A549 (cell line): ENCODE measurements around the gene ZBED5. TPM values are rescaled to one million over a fixed set of nuclear protein-coding genes. Genes with fewer than 3 reads are reported as not detected.

Experiments
- ATAC-seq, 2 experiments: fragments of 200-7000 bp in 1 of 2; fragments of >200 bp in 1 of 2; cut with Nextera tagmentation in 1 of 2; cut with Tn5 transposase in 1 of 2; 3 replicates each; pipeline versions ENCODE4 v1.8.0 to v1.9.1; 2018 to 2020; ENCODE audit warnings: mild to moderate bottlenecking in 1 of 2, moderate library complexity in 1 of 2
- CTCF ChIA-PET: fragments of 300-600 bp; sonication (Branson Sonifier 250); formaldehyde crosslinking; extraction: SDS; loops from one replicate; lab custom pipeline; 2021; ENCODE audit warnings: antibody characterized with exemption, inconsistent platforms; lab: Yijun Ruan, JAX
- POLR2A ChIA-PET: fragments of 350-600 bp; formaldehyde crosslinking; extraction: SDS; loops from one replicate; lab custom pipeline; 2021; ENCODE audit warnings: antibody characterized with exemption, inconsistent platforms; lab: Yijun Ruan, JAX
- DNase-seq, 2 experiments: peaks; one replicate each; pipeline versions ENCODE4 v3.0.0 to v3.0.0-alpha.2; 2011 to 2016; ENCODE audit warnings: low read depth in 1 of 2, low spot score in 1 of 2
- FAIRE-seq: peaks from 2 replicates; lab custom pipeline; 2011; peaks lifted over from hg19 to GRCh38; lab: Jason Lieb, UNC
- H3K27ac ChIP-seq, 2 experiments: fragments of >200 bp; sonication (Bioruptor Twin); formaldehyde crosslinking; 3 replicates each; pipeline ENCODE4 v1.5.1; 2016 to 2017
- H3K4me1 ChIP-seq: fragments of >200 bp; sonication (Bioruptor Twin); formaldehyde crosslinking; 3 replicates; pipeline ENCODE4 v1.6.1; 2016
- H3K4me2 ChIP-seq: fragments of >200 bp; sonication (Bioruptor Twin); formaldehyde crosslinking; 3 replicates; pipeline ENCODE4 v1.6.1; 2016
- H3K4me3 ChIP-seq: fragments of >200 bp; sonication (Bioruptor Twin); formaldehyde crosslinking; 3 replicates; pipeline ENCODE4 v1.5.1; 2016
- H3K9me3 ChIP-seq: fragments of >200 bp; sonication (Bioruptor Twin); formaldehyde crosslinking; 3 replicates; pipeline ENCODE4 v1.6.1; 2016
- BHLHE40 ChIP-seq: IDR thresholded peaks from 2 replicates; pipeline ENCODE4 v1.6.1; 2012; ENCODE audit warnings: low read depth, low read length, inconsistent platforms
- CBX2 ChIP-seq: fragments of 200-600 bp; sonication (generic); IDR thresholded peaks from 2 replicates; pipeline ENCODE4 v1.6.1; 2016; ENCODE audit warnings: low read depth, mild to moderate bottlenecking, borderline replicate concordance
- CEBPB ChIP-seq, 2 experiments: fragments of >200 bp in 1 of 2; sonication (Bioruptor Twin) in 1 of 2; formaldehyde crosslinking in 1 of 2; IDR thresholded peaks; 2 replicates each; pipeline ENCODE4 v1.6.1; 2012 to 2016
- CHD2 ChIP-seq: fragments of 150-350 bp; IDR thresholded peaks from 2 replicates; pipeline ENCODE4 v1.6.1; 2014; ENCODE audit warnings: low read length; ENCODE audit not compliant: partially characterized antibody
- CTCF ChIP-seq: fragments of >200 bp; sonication (Bioruptor Twin); formaldehyde crosslinking; IDR thresholded peaks from 3 replicates; pipeline ENCODE4 v1.5.1; 2016
- EHMT2 ChIP-seq: fragments of 200-600 bp; sonication (generic); IDR thresholded peaks from 2 replicates; pipeline ENCODE4 v1.6.1; 2016; ENCODE audit warnings: antibody characterized with exemption, low read depth, mild to moderate bottlenecking, moderate library complexity
- FOSL2 ChIP-seq, 2 experiments: fragments of 450-650 bp in 1 of 2; fragments of >200 bp in 1 of 2; sonication (Bioruptor Twin) in 1 of 2; formaldehyde crosslinking; IDR thresholded peaks; 2 replicates each; pipeline versions ENCODE4 v1.5.0 to v1.6.1; 2016 to 2020; ENCODE audit warnings: mild to moderate bottlenecking in 1 of 2, moderate library complexity in 1 of 2
- FOXS1 ChIP-seq: fragments of 250-450 bp; sonication (Bioruptor Pico); IDR thresholded peaks from 2 replicates; pipeline ENCODE4 v1.5.0; 2020; ENCODE audit warnings: mild to moderate bottlenecking, moderate library complexity
- HDAC2 ChIP-seq: fragments of 200-600 bp; sonication (generic); IDR thresholded peaks from 2 replicates; pipeline ENCODE4 v1.6.1; 2016
- HES2 ChIP-seq: fragments of >200 bp; sonication (Bioruptor Twin); formaldehyde crosslinking; IDR thresholded peaks from 2 replicates; pipeline ENCODE4 v1.6.1; 2016
- HEYL ChIP-seq: fragments of 250-450 bp; sonication (Bioruptor Pico); IDR thresholded peaks from 2 replicates; pipeline ENCODE4 v1.8.0; 2021; ENCODE audit warnings: mild to moderate bottlenecking, moderate library complexity
- HOXA7 ChIP-seq: fragments of 250-450 bp; sonication (Bioruptor Pico); IDR thresholded peaks from 2 replicates; pipeline ENCODE4 v1.5.0; 2020; ENCODE audit warnings: mild to moderate bottlenecking, moderate library complexity
- JUNB ChIP-seq: fragments of >200 bp; sonication (Bioruptor Twin); formaldehyde crosslinking; IDR thresholded peaks from 2 replicates; pipeline ENCODE4 v1.6.1; 2016
- KDM1A ChIP-seq: fragments of 200-600 bp; sonication (generic); IDR thresholded peaks from 2 replicates; pipeline ENCODE4 v1.6.1; 2016; ENCODE audit warnings: low read depth, mild to moderate bottlenecking
- MAZ ChIP-seq: fragments of 150-350 bp; IDR thresholded peaks from 2 replicates; pipeline ENCODE4 v1.6.1; 2014; ENCODE audit warnings: antibody characterized with exemption, low read depth, low read length, borderline replicate concordance
- MYC ChIP-seq: IDR thresholded peaks from 2 replicates; pipeline ENCODE4 v1.6.1; 2012; ENCODE audit warnings: mild to moderate bottlenecking, inconsistent platforms, low read length, improper control_type of control experiment, borderline replicate concordance
- NFE2L2 ChIP-seq: fragments of 150-350 bp; conservative IDR thresholded peaks from 2 replicates; pipeline ENCODE4 v1.6.1; 2014; ENCODE audit warnings: low read length
- PHF8 ChIP-seq: fragments of 200-600 bp; sonication (generic); IDR thresholded peaks from 2 replicates; pipeline ENCODE4 v1.6.1; 2016; ENCODE audit warnings: low read depth, mild to moderate bottlenecking, antibody characterized with exemption, moderate library complexity, borderline replicate concordance
- RAD21 ChIP-seq, 2 experiments: fragments of >200 bp in 1 of 2; sonication (Bioruptor Twin) in 1 of 2; formaldehyde crosslinking in 1 of 2; IDR thresholded peaks in 1 of 2; conservative IDR thresholded peaks in 1 of 2; 2 replicates in 1 of 2; 3 replicates in 1 of 2; pipeline ENCODE4 v1.6.1; 2012 to 2018; ENCODE audit warnings: inconsistent platforms in 1 of 2
- RARB ChIP-seq: fragments of 250-450 bp; sonication (Bioruptor Pico); IDR thresholded peaks from 2 replicates; pipeline ENCODE4 v1.8.0; 2021; ENCODE audit warnings: mild to moderate bottlenecking, moderate library complexity
- RCOR1 ChIP-seq: fragments of 150-350 bp; IDR thresholded peaks from 2 replicates; pipeline ENCODE4 v1.6.1; 2014; ENCODE audit warnings: antibody characterized with exemption, low read length, low read depth
- REST ChIP-seq: fragments of 200-600 bp; sonication (generic); IDR thresholded peaks from 2 replicates; pipeline ENCODE4 v1.6.1; 2016; ENCODE audit warnings: antibody characterized with exemption, mild to moderate bottlenecking, moderate library complexity
- RFX5 ChIP-seq: fragments of 450-650 bp; IDR thresholded peaks from 2 replicates; pipeline ENCODE4 v1.7.1; 2014; ENCODE audit warnings: antibody characterized with exemption, mild to moderate bottlenecking, moderate library complexity
- RNF2 ChIP-seq: fragments of 200-600 bp; sonication (generic); IDR thresholded peaks from 2 replicates; pipeline ENCODE4 v1.6.1; 2016; ENCODE audit warnings: low read depth, mild to moderate bottlenecking, antibody characterized with exemption, moderate library complexity, borderline replicate concordance
- TP53 ChIP-seq: fragments of 250-450 bp; sonication (Bioruptor Pico); IDR thresholded peaks from 2 replicates; pipeline ENCODE4 v1.5.0; 2021; ENCODE audit warnings: mild to moderate bottlenecking, moderate library complexity
- ZC3H11A ChIP-seq: fragments of 450-650 bp; IDR thresholded peaks from 2 replicates; pipeline ENCODE4 v1.6.1; 2014; ENCODE audit warnings: antibody characterized with exemption, mild to moderate bottlenecking
- ZNF302 ChIP-seq: fragments of 250-450 bp; sonication (Bioruptor Pico); IDR thresholded peaks from 2 replicates; pipeline ENCODE4 v1.9.0; 2021; ENCODE audit warnings: inconsistent platforms, mild to moderate bottlenecking, moderate library complexity
- WGBS: methylation state at CpG from one replicate; pipeline ENCODE4 v1.1.6; 2017; ENCODE audit errors: missing lambda C conversion rate; 5-methylcytosine and 5-hydroxymethylcytosine counted together
- polyA plus RNA-seq, 4 experiments: library from polyadenylated mRNA; depleted of rRNA in 3 of 4; stranded (reverse); fragments of >200 nt; fragmentation: RNase III in 1 of 4; extraction: RNeasy Plus Mini Kit Qiagen cat#74134 plus additional on column Dnase treatment in 1 of 4; gene quantifications; 2 replicates in 3 of 4; 3 replicates in 1 of 4; pipeline ENCODE4 v1.2.3, GENCODE V29; 2011 to 2017
- TF ChIP-seq, protein P1 (sequence below): fragments of 250-450 bp; sonication (Bioruptor Pico); IDR thresholded peaks from 2 replicates; pipeline ENCODE4 v1.5.0; 2020; ENCODE audit warnings: low read depth, mild to moderate bottlenecking, moderate library complexity

The ZBED5 gene
- polyA plus RNA-seq, 2 of the 4 experiments (the other 2 are of a cell fraction) = 60.6 to 132 TPM

DNA sequence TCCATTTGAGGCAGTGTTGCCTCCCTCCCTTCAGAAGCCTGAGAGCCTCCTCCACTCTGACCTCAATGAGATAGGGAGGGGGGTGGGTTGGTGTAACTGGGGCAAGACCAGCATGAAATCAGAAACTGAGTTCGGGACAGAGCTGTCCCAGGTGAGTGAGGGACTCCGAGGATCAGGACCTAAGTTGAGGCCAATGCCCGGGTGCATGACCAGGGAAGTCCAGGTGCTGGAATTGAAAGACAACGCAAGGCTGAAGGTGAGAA lies 40.8 kb upstream of the ZBED5 start:
- peak overlapping the region; percentile 81 for H3K4me2 ChIP-seq
- TF ChIP-seq RARB (no peak), RAD21 (conservative IDR thresholded peaks at IDR 0.05 in 1 of 2, IDR thresholded peaks at IDR 0.05 in 1 of 2) (no peak), MAZ (no peak), CTCF (no peak), JUNB (no peak), CEBPB (IDR thresholded peaks at IDR 0.05) (no peak), HOXA7 (no peak), PHF8 (no peak), CHD2 (no peak), REST (no peak), RFX5 (no peak), ZNF302 (no peak), RNF2 (no peak), EHMT2 (no peak), KDM1A (no peak), HDAC2 (no peak), HEYL (CRISPR knock-in tag) (no peak), BHLHE40 (no peak), TP53 (CRISPR knock-in tag) (no peak), ZC3H11A (no peak)
- TF ChIP-seq, all 56 proteins: peak for 0
- DNase-seq (no peak), ATAC-seq (no peak), FAIRE-seq (no peak)
- H3K4me3 ChIP-seq = no peak overlapping the region
- peak overlapping the region; percentile 87 to 93 for H3K27ac ChIP-seq
- WGBS = 96% methylated on average over 4 of the region's 4 CpGs
- H3K9me3 ChIP-seq = no peaks in the 10 kb centered on the region
- ChIA-PET POLR2A (interaction anchor here (1.3 to 4.7 kb wide), 4 partner anchors 12 to 100 kb away, joined by 3 to 91 read pairs (median 32); partner anchors contain the start of genes EIF4G2 and ZBED5), CTCF (interaction anchor here (1.2 to 4.5 kb wide), 9 partner anchors 13 to 889 kb away, joined by 3 to 25 read pairs (median 9); partner anchors contain the start of gene ZBED5)
- peaks cover 68% of the 10 kb centered on the region for H3K4me1 ChIP-seq

- peaks cover 73% of the 10 kb centered on the region for H3K4me1 ChIP-seq
- H3K9me3 ChIP-seq = no peaks in the 10 kb centered on the region
- ATAC-seq = no peak
- no peak overlapping the region for H3K4me3 ChIP-seq
- CTCF ChIA-PET = interaction anchor here (1.2 to 4.5 kb wide), 9 partner anchors 13 to 889 kb away, joined by 3 to 25 read pairs (median 9); partner anchors contain the start of gene ZBED5
- peak overlapping the region; percentile 87 to 93 for H3K27ac ChIP-seq
- 98% methylated on average over 5 of the region's 5 CpGs for WGBS
- H3K4me2 ChIP-seq = peak overlapping the region; percentile 81
- no peak for FAIRE-seq
- DNase-seq = no peak
- POLR2A ChIA-PET = interaction anchor here (1.1 to 4.7 kb wide), 4 partner anchors 40 to 100 kb away, joined by 3 to 91 read pairs (median 32); partner anchors contain the start of genes EIF4G2 and ZBED5
- TF ChIP-seq FOSL2 (IDR thresholded peaks at IDR 0.05) (no peak), FOSL2 (CRISPR knock-in tag; IDR thresholded peaks at IDR 0.05) (no peak), CHD2 (no peak), MYC (no peak), NFE2L2 (no peak), HES2 (no peak), CBX2 (no peak), RCOR1 (no peak), RNF2 (no peak), RAD21 (conservative IDR thresholded peaks at IDR 0.05 in 1 of 2, IDR thresholded peaks at IDR 0.05 in 1 of 2) (no peak), FOXS1 (CRISPR knock-in tag) (no peak), CTCF (no peak)
- TF ChIP-seq, protein P1, sequence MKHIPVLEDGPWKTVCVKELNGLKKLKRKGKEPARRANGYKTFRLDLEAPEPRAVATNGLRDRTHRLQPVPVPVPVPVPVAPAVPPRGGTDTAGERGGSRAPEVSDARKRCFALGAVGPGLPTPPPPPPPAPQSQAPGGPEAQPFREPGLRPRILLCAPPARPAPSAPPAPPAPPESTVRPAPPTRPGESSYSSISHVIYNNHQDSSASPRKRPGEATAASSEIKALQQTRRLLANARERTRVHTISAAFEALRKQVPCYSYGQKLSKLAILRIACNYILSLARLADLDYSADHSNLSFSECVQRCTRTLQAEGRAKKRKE = no peak
Observed at GRCh38 chr11:10898003-10898762, 40.3 kb upstream of the ZBED5 start.
